SK-N-SH (cell line): Measurements from ENCODE around the gene PAPOLG.

ENCODE experiments used
- CHD2 ChIP-seq: fragments of 150-350 bp; IDR thresholded peaks from 2 replicates; pipeline ENCODE4 v1.6.1; 2018; ENCODE audit warnings: low read length; ENCODE audit not compliant: partially characterized antibody
- EP300 ChIP-seq, 2 experiments: IDR thresholded peaks; 2 replicates each; pipeline versions ENCODE4 v1.4.0 to v1.6.1; 2012; ENCODE audit warnings: borderline replicate concordance in 1 of 2, low read depth in 1 of 2, low read length in 1 of 2
- MXI1 ChIP-seq: IDR thresholded peaks from 2 replicates; pipeline ENCODE4 v1.6.1; 2012; ENCODE audit warnings: mild to moderate bottlenecking, low read depth, low read length, improper control_type of control experiment
- RXRA ChIP-seq: IDR thresholded peaks from 2 replicates; pipeline ENCODE4 v1.4.0; 2012; ENCODE audit warnings: low read depth, mild to moderate bottlenecking, borderline replicate concordance
- TAF1 ChIP-seq: IDR thresholded peaks from 2 replicates; pipeline ENCODE4 v1.6.1; 2012; ENCODE audit warnings: low read depth, mild to moderate bottlenecking, low read length, moderate library complexity, borderline replicate concordance
- TF ChIP-seq, protein P1 (sequence below): IDR thresholded peaks from 2 replicates; pipeline ENCODE4 v1.4.0; 2012; ENCODE audit warnings: low read depth
- TF ChIP-seq, protein P2 (sequence below): fragments of 200-600 bp; sonication (generic); IDR thresholded peaks from 2 replicates; pipeline ENCODE4 v1.6.1; 2017; ENCODE audit warnings: antibody characterized with exemption, mild to moderate bottlenecking, moderate library complexity
- TF ChIP-seq, protein P3 (sequence below): IDR thresholded peaks from 2 replicates; pipeline ENCODE4 v1.6.1; 2012; ENCODE audit warnings: mild to moderate bottlenecking, low read depth, low read length, moderate library complexity

DNA sequence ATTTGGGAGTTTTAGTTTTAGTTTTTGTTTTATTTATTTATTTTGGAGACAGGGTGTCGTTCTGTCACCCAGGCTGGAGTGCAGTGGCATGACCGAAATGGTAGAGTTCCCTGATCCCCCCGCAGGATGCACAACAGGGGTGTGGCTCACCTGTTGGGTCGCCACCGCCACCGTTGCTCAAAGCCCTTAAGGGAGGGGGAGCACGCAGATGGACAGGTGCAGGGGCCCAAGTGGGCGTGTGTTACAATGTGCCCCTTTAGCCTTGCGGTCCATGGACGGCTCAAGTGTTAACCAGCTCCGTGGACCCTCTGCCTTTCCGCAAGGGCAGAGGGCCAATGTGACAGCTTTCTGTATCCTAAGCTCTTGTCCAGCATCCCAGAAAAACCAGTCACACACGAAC is 63.9 kb downstream of the PAPOLG start:
- TF ChIP-seq RXRA, result no peak
- TF ChIP-seq, protein P1, sequence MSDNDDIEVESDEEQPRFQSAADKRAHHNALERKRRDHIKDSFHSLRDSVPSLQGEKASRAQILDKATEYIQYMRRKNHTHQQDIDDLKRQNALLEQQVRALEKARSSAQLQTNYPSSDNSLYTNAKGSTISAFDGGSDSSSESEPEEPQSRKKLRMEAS, result no peak
- TF ChIP-seq, protein P2, sequence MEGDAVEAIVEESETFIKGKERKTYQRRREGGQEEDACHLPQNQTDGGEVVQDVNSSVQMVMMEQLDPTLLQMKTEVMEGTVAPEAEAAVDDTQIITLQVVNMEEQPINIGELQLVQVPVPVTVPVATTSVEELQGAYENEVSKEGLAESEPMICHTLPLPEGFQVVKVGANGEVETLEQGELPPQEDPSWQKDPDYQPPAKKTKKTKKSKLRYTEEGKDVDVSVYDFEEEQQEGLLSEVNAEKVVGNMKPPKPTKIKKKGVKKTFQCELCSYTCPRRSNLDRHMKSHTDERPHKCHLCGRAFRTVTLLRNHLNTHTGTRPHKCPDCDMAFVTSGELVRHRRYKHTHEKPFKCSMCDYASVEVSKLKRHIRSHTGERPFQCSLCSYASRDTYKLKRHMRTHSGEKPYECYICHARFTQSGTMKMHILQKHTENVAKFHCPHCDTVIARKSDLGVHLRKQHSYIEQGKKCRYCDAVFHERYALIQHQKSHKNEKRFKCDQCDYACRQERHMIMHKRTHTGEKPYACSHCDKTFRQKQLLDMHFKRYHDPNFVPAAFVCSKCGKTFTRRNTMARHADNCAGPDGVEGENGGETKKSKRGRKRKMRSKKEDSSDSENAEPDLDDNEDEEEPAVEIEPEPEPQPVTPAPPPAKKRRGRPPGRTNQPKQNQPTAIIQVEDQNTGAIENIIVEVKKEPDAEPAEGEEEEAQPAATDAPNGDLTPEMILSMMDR, result no peak
- TF ChIP-seq TAF1, result no peak
- TF ChIP-seq MXI1, result no peak
- no peak for TF ChIP-seq EP300 (IDR thresholded peaks at IDR 0.05; ENCODE audit: borderline replicate concordance in 1 of 2, low read depth in 1 of 2, low read length in 1 of 2)
- TF ChIP-seq, protein P3, sequence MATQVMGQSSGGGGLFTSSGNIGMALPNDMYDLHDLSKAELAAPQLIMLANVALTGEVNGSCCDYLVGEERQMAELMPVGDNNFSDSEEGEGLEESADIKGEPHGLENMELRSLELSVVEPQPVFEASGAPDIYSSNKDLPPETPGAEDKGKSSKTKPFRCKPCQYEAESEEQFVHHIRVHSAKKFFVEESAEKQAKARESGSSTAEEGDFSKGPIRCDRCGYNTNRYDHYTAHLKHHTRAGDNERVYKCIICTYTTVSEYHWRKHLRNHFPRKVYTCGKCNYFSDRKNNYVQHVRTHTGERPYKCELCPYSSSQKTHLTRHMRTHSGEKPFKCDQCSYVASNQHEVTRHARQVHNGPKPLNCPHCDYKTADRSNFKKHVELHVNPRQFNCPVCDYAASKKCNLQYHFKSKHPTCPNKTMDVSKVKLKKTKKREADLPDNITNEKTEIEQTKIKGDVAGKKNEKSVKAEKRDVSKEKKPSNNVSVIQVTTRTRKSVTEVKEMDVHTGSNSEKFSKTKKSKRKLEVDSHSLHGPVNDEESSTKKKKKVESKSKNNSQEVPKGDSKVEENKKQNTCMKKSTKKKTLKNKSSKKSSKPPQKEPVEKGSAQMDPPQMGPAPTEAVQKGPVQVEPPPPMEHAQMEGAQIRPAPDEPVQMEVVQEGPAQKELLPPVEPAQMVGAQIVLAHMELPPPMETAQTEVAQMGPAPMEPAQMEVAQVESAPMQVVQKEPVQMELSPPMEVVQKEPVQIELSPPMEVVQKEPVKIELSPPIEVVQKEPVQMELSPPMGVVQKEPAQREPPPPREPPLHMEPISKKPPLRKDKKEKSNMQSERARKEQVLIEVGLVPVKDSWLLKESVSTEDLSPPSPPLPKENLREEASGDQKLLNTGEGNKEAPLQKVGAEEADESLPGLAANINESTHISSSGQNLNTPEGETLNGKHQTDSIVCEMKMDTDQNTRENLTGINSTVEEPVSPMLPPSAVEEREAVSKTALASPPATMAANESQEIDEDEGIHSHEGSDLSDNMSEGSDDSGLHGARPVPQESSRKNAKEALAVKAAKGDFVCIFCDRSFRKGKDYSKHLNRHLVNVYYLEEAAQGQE, result no peak
- no peak for TF ChIP-seq CHD2
